Ishikawa (cell line): ENCODE results near the gene SLC9A7.

ENCODE experiments used
- EP300 ChIP-seq: IDR thresholded peaks from 2 replicates; pipeline ENCODE4 v1.6.1; 2012; ENCODE audit warnings: borderline replicate concordance
- RAD21 ChIP-seq: IDR thresholded peaks from 2 replicates; pipeline ENCODE4 v1.6.1; 2012; ENCODE audit warnings: low read depth
- TF ChIP-seq, protein P1 (sequence below): IDR thresholded peaks from 2 replicates; pipeline ENCODE4 v1.6.1; 2012

GRCh38 chrX:46698691-46699090 is 60.2 kb downstream of the SLC9A7 start:
- TF ChIP-seq, protein P1, sequence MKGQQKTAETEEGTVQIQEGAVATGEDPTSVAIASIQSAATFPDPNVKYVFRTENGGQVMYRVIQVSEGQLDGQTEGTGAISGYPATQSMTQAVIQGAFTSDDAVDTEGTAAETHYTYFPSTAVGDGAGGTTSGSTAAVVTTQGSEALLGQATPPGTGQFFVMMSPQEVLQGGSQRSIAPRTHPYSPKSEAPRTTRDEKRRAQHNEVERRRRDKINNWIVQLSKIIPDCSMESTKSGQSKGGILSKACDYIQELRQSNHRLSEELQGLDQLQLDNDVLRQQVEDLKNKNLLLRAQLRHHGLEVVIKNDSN, result no peak
- TF ChIP-seq EP300, result no peak
- TF ChIP-seq RAD21, result no peak
